K562 (cell line): Measurements from ENCODE around the gene XRCC5. TPM values are rescaled to one million over a fixed set of nuclear protein-coding genes. Genes with fewer than 3 reads are reported as not detected.

Experiments used
- CREB1 ChIP-seq, 2 experiments: sonication (generic) in 1 of 2; formaldehyde crosslinking in 1 of 2; IDR thresholded peaks; 2 replicates each; pipeline versions ENCODE4 v1.6.1 to v1.8.0; 2012 to 2022; ENCODE audit warnings: inconsistent platforms in 1 of 2, mild to moderate bottlenecking in 1 of 2, missing genetic modification reagents in 1 of 2, moderate library complexity in 1 of 2
- DDX20 ChIP-seq: fragments of 450-650 bp; IDR thresholded peaks from 2 replicates; pipeline ENCODE4 v1.6.1; 2016; ENCODE audit warnings: missing genetic modification characterization, low read depth, mild to moderate bottlenecking, missing compliant biosample characterization, moderate library complexity
- FOS ChIP-seq: IDR thresholded peaks from 3 replicates; pipeline ENCODE4 v1.6.1; 2011; ENCODE audit not compliant: insufficient read length; ENCODE audit errors: extremely low read depth
- ILK ChIP-seq: fragments of 450-650 bp; IDR thresholded peaks from 2 replicates; pipeline ENCODE4 v1.6.1; 2016; ENCODE audit warnings: missing genetic modification characterization, low read depth, mild to moderate bottlenecking, missing compliant biosample characterization, moderate library complexity, borderline replicate concordance
- JUND ChIP-seq, 2 experiments: IDR thresholded peaks; 2 replicates in 1 of 2; 3 replicates in 1 of 2; pipeline ENCODE4 v1.6.1; 2011; ENCODE audit warnings: borderline replicate concordance in 2 of 2, low read depth in 2 of 2, low read length in 2 of 2, improper control_type of control experiment in 1 of 2, missing biosample characterization in 1 of 2, missing genetic modification characterization in 1 of 2, missing genetic modification reagents in 1 of 2
- NFRKB ChIP-seq: fragments of 450-650 bp; IDR thresholded peaks from 2 replicates; pipeline ENCODE4 v1.6.1; 2016; ENCODE audit warnings: low read depth
- PHF8 ChIP-seq: fragments of 200-600 bp; sonication (generic); IDR thresholded peaks from 2 replicates; pipeline ENCODE4 v1.6.1; 2012; ENCODE audit warnings: mixed run types, mild to moderate bottlenecking, inconsistent platforms, low read length, moderate library complexity, borderline replicate concordance
- STAT5B ChIP-seq: fragments of 250-450 bp; sonication (Bioruptor Pico); IDR thresholded peaks from 2 replicates; pipeline ENCODE4 v1.8.0; 2021; ENCODE audit warnings: mild to moderate bottlenecking, inconsistent platforms
- XRCC4 ChIP-seq: IDR thresholded peaks from one replicate; pipeline ENCODE4 v1.6.1; 2011; ENCODE audit not compliant: insufficient read depth, insufficient read length; ENCODE audit errors: extremely low read depth
- ZNF431 ChIP-seq: sonication (generic); formaldehyde crosslinking; IDR thresholded peaks from 2 replicates; pipeline ENCODE4 v1.8.0; 2022; ENCODE audit warnings: mild to moderate bottlenecking, missing genetic modification reagents
- polyA plus RNA-seq, 8 experiments: library from polyadenylated mRNA; depleted of rRNA in 4 of 8; stranded (reverse) in 5 of 8; unstranded in 3 of 8; fragments of >200 nt; fragmentation: Nextera tagmentation in 2 of 8; fragmentation: Illumina TruSeq in 1 of 8; extraction: Ambion mirVana in 2 of 8; extraction: Trizol in 1 of 8; gene quantifications; 2 replicates each; pipeline versions ENCODE4 v1.2.1 to v1.2.3, GENCODE V29; 2011 to 2014; ENCODE audit warnings: inconsistent platforms in 1 of 8, missing spikeins in 1 of 8
- total RNA-seq, 7 experiments: library from RNA; depleted of rRNA in 6 of 7; stranded (reverse); fragments of >200 nt in 6 of 7; fragmentation: Illumina TruSeq in 2 of 7; extraction: Trizol in 2 of 7; gene quantifications; 2 replicates each; pipeline versions ENCODE4 v1.2.1 to v1.2.3, GENCODE V29; 2011 to 2021; ENCODE audit warnings: low replicate concordance in 1 of 7
- TF ChIP-seq, protein P1 (sequence below): fragments of 250-450 bp; sonication (Bioruptor Pico); IDR thresholded peaks from 2 replicates; pipeline ENCODE4 v1.5.0; 2021; ENCODE audit warnings: mild to moderate bottlenecking, moderate library complexity
- TF ChIP-seq, protein P2 (sequence below): fragments of 450-650 bp; IDR thresholded peaks from 2 replicates; pipeline ENCODE4 v1.6.1; 2016; ENCODE audit warnings: mild to moderate bottlenecking
- TF ChIP-seq, protein P3 (sequence below), 2 experiments: fragments of 150-350 bp in 1 of 2; IDR thresholded peaks; 2 replicates each; pipeline ENCODE4 v1.6.1; 2012 to 2016; ENCODE audit warnings: low read depth in 2 of 2, low read length in 2 of 2, mild to moderate bottlenecking in 1 of 2, moderate library complexity in 1 of 2

XRCC5 gene
- total and polyA plus RNA-seq, 9 of the 15 experiments (the other 6 are each of a cell fraction or from before 2014, with no cell fraction given) = 168 to 551 (median 297) TPM

DNA sequence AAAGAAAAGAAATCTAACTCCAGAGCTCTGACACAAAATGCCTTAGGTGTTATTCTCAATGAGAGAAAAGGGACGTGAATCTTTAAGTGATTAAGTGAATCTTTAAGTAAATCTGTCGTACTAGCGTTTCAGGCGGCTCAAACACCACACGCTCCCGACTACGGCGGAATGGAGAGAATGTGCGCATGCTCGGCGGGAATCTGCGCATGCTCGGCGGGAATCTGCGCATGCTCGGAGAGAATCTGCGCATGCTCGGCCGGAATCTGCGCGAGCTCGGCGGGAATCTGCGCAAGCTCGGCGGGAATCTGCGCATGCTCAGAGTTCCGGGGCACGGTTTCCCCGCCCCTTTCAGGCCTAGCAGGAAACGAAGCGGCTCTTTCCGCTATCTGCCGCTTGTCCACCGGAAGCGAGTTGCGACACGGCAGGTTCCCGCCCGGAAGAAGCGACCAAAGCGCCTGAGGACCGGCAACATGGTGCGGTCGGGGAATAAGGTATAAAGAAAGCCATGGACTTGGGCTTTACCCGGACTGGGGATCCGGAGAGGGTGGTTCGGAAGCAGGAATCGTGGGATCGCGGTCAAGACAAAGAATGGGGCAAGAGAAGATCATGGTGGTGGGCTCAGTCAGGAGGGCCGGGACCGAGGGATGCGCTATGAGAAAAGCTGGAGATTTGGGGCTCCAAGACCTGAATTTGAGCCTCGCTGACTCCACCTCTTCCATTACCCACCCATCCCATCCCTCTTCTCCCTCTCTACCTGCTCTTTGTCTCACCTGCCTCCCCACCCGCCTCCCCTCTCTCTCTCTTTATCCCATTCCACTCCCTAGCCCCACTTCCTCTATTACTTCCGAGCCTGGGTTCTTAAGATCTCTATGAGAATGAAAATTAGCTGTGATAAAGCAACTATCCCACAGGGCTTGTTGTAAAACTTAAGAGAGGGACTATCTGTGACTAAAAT lies at the start of gene XRCC5 (continued):
- TF ChIP-seq, protein P1, sequence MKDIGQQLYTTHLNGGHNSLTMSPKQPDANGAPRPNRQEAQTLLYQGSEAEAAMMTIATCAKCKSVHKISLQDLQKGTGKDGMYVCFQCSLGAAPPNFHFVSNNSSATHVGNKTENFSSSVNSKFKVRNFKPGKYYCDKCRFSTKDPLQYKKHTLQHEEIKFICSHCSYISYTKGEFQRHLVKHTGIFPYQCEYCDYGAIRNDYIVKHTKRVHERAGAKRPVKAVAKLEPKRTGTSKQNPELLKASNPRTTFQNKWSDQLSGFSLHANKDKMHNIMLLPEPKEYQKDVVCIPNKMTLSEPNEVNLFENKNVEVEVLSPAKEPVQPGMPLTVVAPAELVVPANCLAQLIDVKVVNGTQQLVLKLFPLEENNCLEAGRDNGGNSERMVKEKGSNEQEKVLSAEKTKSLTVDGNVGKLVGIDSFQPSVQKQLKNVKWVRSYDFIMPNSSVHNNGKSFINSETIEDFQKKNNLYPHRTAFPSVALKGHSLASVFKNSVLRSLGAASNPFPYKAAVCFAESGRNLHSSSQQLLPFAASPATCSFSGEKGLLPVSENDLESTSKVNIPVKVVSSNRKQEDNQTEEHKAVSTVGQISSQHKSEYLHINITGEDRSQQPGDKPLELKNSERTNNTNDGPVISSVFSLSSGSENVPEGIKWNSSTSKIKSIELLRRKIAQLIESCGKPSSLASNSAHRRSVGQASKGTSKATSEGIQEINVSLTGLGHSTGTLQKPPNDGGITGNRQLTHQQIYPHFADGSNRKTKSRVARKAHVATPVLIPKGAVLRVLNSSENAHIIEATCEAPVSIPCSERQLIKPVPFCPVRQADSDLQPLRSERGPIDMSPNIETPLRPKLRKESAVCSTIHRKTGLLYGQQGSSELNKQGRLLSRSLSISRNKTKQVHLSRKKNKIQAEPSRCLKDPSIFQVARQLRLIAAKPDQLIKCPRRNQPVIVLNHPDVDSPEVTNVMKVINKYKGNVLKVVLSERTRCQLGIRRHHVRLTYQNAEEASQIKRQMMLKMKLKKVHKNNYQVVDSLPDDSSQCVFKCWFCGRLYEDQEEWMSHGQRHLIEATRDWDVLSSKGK = no peak
- TF ChIP-seq, protein P2, sequence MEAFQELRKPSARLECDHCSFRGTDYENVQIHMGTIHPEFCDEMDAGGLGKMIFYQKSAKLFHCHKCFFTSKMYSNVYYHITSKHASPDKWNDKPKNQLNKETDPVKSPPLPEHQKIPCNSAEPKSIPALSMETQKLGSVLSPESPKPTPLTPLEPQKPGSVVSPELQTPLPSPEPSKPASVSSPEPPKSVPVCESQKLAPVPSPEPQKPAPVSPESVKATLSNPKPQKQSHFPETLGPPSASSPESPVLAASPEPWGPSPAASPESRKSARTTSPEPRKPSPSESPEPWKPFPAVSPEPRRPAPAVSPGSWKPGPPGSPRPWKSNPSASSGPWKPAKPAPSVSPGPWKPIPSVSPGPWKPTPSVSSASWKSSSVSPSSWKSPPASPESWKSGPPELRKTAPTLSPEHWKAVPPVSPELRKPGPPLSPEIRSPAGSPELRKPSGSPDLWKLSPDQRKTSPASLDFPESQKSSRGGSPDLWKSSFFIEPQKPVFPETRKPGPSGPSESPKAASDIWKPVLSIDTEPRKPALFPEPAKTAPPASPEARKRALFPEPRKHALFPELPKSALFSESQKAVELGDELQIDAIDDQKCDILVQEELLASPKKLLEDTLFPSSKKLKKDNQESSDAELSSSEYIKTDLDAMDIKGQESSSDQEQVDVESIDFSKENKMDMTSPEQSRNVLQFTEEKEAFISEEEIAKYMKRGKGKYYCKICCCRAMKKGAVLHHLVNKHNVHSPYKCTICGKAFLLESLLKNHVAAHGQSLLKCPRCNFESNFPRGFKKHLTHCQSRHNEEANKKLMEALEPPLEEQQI = no peak
- no peak for TF ChIP-seq DDX20 (tag)
- TF ChIP-seq ILK = no peak
- TF ChIP-seq STAT5B = no peak
- peak; percentile 28; the same call in 1 of the 2 replicates for TF ChIP-seq JUND (IDR thresholded peaks at IDR 0.05; ENCODE audit: borderline replicate concordance, low read depth, low read length)
- TF ChIP-seq JUND (tag; IDR thresholded peaks at IDR 0.05; ENCODE audit: borderline replicate concordance, low read depth, low read length) = no peak
- TF ChIP-seq NFRKB = peak; percentile 61; the same call in 1 of the 2 replicates
- TF ChIP-seq, protein P3, sequence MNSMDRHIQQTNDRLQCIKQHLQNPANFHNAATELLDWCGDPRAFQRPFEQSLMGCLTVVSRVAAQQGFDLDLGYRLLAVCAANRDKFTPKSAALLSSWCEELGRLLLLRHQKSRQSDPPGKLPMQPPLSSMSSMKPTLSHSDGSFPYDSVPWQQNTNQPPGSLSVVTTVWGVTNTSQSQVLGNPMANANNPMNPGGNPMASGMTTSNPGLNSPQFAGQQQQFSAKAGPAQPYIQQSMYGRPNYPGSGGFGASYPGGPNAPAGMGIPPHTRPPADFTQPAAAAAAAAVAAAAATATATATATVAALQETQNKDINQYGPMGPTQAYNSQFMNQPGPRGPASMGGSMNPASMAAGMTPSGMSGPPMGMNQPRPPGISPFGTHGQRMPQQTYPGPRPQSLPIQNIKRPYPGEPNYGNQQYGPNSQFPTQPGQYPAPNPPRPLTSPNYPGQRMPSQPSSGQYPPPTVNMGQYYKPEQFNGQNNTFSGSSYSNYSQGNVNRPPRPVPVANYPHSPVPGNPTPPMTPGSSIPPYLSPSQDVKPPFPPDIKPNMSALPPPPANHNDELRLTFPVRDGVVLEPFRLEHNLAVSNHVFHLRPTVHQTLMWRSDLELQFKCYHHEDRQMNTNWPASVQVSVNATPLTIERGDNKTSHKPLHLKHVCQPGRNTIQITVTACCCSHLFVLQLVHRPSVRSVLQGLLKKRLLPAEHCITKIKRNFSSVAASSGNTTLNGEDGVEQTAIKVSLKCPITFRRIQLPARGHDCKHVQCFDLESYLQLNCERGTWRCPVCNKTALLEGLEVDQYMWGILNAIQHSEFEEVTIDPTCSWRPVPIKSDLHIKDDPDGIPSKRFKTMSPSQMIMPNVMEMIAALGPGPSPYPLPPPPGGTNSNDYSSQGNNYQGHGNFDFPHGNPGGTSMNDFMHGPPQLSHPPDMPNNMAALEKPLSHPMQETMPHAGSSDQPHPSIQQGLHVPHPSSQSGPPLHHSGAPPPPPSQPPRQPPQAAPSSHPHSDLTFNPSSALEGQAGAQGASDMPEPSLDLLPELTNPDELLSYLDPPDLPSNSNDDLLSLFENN (IDR thresholded peaks at IDR 0.05; ENCODE audit: low read depth in 2 of 2, low read length in 2 of 2) = no peak
- TF ChIP-seq FOS = no peak
- peak; percentile 24; the same call in 1 of the 2 replicates for TF ChIP-seq CREB1 (IDR thresholded peaks at IDR 0.05)
- 0 out of 2 replicates have a peak, but pooled peaks have one; percentile 17 for TF ChIP-seq CREB1 (CRISPR knock-in tag; IDR thresholded peaks at IDR 0.05)
- peak; percentile 87; the same call in 1 of the 2 replicates for TF ChIP-seq PHF8
- TF ChIP-seq ZNF431 (CRISPR knock-in tag) = no peak; the same call in 1 of the 2 replicates
- no peak for TF ChIP-seq XRCC4
